ENCODE measurements around the gene CAD.

The CAD gene

DNA sequence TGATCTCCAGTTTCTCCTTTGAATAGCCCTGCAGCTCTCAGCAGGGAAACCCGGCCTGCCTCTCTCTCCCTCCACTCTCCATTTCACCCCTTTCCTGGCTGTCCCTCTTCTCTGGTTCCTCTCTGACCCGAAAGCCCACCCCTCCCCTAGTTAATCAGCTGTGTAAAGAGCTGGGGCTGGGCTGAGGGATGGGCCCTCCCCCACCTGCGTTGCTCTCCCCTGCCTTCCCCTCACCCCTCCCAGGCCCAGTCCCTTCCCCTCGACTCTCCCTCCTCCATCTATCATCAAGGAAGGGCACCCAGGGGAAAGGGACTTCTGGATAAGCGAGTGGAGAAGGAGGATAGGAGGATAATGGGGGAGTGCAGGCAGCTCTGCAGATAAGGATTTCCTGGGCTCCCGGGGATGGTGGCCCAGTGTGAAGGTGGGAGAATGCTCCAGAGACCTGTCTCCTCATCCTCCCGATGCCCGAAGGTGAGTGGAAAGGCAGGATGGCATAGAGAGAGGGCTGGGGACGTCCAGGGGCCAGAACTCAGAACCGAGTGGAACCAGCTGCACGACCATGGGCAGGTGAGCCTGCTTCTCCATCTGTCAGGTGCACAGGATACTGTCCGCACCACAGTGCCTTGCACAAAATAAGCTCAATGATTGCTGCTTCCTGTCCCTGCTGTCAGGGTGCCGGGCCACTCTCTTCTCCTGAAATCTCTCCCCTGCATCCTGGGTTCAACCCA lies 33.6 kb downstream of the CAD start:
- no peak for TF ChIP-seq CTCF (IDR thresholded peaks at IDR 0.05; ENCODE audit: control insufficient read depth, insufficient read depth, low read depth, low read length, missing control alignments)
- no peak overlapping the region for H3K4me3 ChIP-seq (ENCODE audit: control insufficient read depth, low read depth, low read length)

GRCh38 chr2:27251766-27252165 lies 34.6 kb downstream of the CAD start:
- no peak overlapping the region for H3K4me3 ChIP-seq (ENCODE audit: control insufficient read depth, low read depth, low read length)
- no peak for DNase-seq (ENCODE audit: low read depth)
- TF ChIP-seq CTCF (IDR thresholded peaks at IDR 0.05; ENCODE audit: control insufficient read depth, insufficient read depth, low read depth, low read length, missing control alignments): no peak

More for the DNA sequence above, 33.6 kb downstream of the CAD start:
- no peak for DNase-seq (ENCODE audit: low read depth)

DNA sequence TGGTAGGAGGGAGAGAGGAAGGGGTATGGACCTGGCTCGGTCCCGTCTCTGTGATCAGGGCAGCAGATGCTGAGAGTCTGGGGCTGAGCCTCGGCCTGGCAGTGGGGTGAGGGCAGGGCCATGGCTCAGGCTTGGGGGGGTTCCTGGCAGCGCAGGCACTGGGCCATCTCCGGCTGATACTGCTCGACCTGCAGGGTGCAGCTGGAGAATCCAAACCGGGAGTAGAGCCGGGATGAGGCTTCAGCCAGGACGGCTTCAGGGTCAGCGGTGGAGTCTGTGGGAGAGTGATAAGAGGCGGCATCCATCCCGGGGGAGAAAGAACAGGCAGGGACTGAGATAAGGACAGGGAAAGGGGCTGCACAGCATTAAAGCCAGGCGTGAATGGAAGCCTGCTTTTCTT lies 38.0 kb downstream of the CAD start:
- no peak overlapping the region for H3K4me3 ChIP-seq (ENCODE audit: control insufficient read depth, low read depth, low read length)
- no peak for TF ChIP-seq CTCF (IDR thresholded peaks at IDR 0.05; ENCODE audit: control insufficient read depth, insufficient read depth, low read depth, low read length, missing control alignments)
- DNase-seq (ENCODE audit: low read depth): no peak

GRCh38 chr2:27255660-27256059 lies 38.5 kb downstream of the CAD start:
- TF ChIP-seq CTCF (IDR thresholded peaks at IDR 0.05; ENCODE audit: control insufficient read depth, insufficient read depth, low read depth, low read length, missing control alignments): no peak
- DNase-seq (ENCODE audit: low read depth): peak; percentile 24
- H3K4me3 ChIP-seq (ENCODE audit: control insufficient read depth, low read depth, low read length): no peak overlapping the region

DNA sequence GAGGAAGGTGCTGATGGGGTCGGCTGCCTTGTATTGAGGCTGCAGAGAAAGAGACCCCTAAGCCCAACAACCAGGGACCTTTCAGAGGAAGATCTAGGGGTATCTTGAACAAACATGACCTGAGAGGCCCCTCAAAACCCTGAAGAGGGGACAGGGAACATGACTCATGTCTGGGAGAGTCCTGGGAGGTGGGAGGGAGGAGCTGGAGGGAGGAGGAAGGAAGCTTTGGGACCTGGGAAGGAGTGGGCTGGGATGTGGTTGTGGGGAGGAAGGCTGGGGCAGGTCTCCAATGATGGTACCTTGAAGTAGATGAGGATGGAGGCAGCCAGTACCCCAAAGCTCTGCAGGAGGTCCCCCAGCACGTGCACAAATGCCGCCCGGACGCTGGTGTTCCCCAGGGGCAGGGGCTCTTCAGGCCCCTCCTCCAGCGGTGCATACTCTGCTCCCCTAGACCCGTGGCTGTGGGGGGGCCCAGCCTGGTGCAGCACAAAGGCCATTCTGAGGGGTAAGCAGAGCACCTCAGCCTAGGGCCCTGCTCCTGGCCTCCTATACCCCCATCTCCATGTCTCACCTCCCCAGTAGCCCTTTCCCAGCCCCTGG lies 39.8 kb downstream of the CAD start:
- DNase-seq (ENCODE audit: low read depth): no peak
- H3K4me3 ChIP-seq (ENCODE audit: control insufficient read depth, low read depth, low read length): no peak overlapping the region
- TF ChIP-seq CTCF (IDR thresholded peaks at IDR 0.05; ENCODE audit: control insufficient read depth, insufficient read depth, low read depth, low read length, missing control alignments): no peak

- DNase-seq (ENCODE audit: low read depth): no peak
- no peak for TF ChIP-seq CTCF (IDR thresholded peaks at IDR 0.05; ENCODE audit: control insufficient read depth, insufficient read depth, low read depth, low read length, missing control alignments)
- no peak overlapping the region for H3K4me3 ChIP-seq (ENCODE audit: control insufficient read depth, low read depth, low read length)
These were observed 40.9 kb downstream of the CAD start for GRCh38 chr2:27258051-27258450.
